HG02588 (cell line): ENCODE measurements around the gene TBC1D20.

ENCODE experiments used
- ATAC-seq: cut with Tn5 transposase; IDR thresholded peaks from one replicate; pipeline ENCODE4 v1.9.1; 2021; ENCODE audit warnings: mild to moderate bottlenecking, moderate library complexity; ENCODE audit not compliant: unreplicated experiment

The TBC1D20 gene

DNA sequence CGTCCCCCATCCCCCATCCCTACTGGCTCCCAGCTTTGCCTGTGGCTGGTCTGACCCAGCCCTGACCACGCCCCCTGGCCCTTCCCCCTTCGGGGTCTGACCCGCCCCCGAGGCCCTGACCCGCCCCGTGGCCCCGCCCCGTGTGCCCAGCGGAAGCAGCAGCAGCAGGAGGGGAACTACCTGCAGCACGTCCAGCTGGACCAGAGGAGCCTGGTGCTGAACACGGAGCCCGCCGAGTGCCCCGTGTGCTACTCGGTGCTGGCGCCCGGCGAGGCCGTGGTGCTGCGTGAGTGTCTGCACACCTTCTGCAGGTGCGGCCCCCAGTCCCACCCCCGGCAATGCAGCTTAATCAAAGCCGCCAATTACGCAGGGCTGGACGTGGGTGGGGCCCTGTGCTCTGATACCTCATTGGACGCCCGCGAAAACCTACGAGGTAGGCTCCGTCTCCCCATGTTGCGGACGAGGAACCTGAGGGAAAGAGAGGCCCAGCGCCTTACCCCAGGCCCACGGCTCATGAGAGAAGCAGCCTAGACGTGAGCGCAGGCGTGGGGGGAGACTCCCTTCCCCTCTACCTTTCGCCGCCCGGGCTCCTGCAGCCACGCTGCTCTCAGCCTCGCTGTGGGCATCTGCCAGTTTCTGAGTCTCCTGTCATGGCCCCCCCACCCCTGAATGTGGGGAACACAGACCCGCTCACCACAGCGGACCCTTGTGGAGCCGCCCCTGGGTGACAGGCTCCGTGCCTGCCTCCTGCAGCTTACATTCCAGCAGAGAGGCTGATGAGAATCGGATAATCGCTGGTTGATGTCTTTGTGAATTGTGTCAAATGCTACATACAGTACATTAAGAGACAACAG is 41.4 kb downstream of the TBC1D20 start:
- no peak for ATAC-seq

DNA sequence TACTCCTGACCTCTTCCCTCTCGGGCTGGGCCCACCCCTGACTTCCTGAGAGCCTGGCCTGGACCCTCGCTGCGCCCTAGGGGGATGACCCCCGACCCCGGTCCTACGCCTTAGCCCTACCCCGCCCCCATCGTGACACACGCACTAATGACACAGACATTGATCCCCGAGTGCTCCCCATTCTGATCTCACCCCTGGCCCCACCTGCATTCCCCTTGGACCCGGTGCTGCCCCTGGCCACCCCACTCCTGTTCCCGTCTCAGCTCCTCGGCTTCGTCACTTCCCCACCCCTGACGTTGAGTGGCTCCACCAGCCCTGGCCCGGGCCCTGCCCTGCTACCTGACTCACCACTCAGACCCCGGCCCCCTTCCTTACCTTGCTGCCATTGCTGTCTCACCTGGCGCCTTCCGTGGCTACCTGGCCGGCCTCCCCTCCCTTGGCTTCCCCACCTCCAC is 42.1 kb downstream of the TBC1D20 start:
- ATAC-seq: no peak

DNA sequence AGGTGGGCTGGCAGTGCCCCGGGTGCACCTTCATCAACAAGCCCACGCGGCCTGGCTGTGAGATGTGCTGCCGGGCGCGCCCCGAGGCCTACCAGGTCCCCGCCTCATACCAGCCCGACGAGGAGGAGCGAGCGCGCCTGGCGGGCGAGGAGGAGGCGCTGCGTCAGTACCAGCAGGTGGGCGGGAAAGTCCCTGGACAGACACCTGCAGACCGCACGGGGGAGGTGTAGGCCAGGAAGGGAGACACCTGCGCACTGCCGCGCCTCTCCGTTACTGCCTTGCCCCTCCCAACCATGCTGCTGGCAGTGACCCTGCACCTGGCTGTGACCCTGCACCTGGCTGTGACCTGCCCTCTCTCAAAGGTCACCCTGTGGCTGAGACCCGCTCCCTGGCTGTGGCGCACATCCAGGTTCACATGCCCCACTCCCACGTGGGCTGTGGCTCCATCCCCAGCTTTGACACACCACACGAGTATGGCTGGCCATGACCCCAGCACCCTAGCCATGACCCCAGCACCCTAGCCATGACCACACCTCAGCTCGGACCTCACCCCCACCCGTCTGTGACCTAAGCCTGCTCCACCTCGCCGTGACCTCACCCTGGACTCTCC is 42.7 kb downstream of the TBC1D20 start:
- ATAC-seq: no peak

DNA sequence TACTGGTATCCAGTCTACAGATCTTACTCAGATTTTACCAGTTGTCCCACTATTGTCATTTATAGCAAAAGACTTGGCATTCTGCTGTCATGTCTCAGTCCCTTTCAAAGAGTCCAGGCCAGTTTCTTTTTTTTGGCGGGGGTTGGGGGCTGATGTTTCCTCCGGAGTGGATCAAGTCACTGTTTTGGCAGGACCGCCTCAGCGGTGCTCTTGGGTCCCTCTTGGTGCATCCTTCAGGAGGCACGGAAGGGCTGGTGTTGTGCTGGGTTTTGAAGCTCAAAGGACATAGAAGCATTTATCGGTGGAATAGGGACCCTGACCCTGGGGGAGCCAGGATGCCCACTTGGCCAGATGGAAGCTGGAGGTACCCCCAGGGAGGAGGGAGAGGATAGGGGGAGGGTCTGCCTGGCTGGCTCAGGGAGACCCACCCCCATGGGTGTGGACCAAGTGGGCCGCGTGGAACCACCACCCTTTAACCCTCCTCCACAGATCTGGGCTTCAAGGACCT is 43.4 kb downstream of the TBC1D20 start:
- no peak for ATAC-seq

DNA sequence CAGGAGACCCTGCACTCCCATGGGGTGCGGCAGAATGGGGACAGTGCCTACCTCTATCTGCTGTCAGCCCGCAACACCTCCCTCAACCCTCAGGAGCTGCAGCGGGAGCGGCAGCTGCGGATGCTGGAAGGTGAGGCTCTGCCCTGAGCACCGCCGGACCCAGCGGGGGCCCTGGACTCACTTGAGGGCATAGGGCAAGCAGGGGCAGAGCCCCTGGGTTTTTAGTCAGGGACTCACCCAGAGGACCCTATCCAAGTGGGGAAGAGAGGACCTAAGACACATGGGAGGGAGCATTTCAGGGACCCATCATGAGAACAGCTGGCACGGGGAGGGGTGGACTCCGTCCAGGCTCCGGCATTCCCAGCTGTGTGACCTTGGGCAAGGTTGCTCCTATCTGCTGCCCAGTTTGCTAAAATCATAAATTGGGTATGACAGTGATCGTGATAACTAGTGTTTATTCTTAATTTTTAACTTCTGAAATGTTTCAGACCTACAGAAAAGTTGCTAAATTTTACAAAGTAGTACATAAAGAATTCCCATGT is 44.5 kb downstream of the TBC1D20 start:
- no peak for ATAC-seq

DNA sequence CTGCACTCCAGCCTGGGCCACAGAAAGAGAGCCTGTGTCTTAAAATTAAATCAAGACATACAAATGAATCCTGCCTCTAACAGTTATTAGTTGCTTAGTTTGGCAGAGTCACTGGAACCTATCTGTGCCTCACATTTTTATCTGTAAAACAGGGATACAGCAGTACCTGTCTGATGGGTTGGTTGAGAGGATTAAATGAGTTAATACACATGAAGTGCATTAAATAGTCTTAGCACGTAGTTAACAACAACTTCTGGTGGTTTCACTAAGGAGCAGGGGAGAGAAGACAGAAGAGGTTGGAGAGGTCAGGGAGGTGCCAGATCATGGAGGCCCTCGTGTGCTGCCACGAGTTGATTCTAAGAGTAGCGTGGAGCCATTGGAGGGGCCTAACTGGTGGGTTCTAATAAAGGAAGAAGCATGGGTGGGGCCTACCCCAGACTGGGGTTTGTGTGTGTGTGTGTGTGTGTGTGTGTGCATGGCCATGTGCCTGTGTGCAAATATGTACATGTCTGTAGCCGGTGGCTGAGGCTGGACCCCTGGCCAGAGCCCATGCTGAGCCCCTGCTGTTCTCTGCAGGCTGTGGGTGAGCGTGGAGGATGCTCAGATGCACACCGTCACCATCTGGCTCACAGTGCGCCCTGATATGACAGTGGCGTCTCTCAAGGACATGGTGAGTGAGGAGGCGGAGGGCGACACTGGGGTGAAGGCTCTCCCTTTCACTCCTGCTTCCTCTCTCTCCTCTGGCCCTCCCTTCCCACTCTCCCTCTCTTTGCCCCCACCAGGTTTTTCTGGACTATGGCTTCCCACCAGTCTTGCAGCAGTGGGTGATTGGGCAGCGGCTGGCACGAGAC is 45.2 kb downstream of the TBC1D20 start:
- no peak for ATAC-seq

DNA sequence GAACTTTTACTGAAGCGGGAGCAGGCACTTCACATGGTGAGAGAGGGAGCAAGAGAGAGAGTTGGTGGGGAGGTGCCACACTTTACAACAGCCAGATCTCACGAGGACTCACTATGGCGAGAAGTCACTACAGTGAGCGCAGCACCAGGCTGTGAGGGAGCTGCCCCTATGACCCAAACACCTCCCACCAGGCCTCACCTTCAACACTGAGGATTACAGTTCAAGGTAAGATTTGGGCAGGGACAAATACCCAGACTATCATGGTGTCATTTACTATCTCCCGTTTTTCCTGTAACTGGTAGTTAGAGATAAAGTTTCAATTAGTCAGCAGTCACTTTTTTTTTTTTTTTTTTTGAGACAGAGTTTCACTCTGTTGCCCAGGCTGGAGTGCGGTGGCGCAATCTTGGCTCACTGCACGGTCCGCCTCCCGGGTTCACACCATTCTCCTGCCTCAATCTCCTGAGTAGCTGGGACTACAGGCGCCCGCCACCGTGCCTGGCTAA is 46.5 kb downstream of the TBC1D20 start:
- no peak for ATAC-seq

DNA sequence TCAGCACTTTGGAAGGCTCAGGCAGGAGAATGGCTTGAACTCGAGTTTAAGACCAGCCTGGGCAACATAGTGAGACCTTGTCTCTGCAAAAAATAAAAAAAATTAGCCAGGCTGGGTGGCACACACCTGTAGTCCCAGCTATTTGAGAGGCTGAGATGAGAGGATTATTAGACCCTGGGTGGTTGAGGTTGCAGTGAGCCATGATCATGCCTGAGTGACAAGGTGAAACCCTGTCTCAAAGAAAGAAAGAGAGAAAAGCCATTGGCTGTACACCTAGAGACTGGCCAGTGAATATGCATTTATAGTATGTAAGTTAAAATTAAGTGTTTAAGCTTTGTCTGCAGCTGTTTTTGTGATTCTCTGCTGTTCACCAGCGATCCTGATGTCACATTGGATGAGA is 48.2 kb downstream of the TBC1D20 start:
- no peak for ATAC-seq

DNA sequence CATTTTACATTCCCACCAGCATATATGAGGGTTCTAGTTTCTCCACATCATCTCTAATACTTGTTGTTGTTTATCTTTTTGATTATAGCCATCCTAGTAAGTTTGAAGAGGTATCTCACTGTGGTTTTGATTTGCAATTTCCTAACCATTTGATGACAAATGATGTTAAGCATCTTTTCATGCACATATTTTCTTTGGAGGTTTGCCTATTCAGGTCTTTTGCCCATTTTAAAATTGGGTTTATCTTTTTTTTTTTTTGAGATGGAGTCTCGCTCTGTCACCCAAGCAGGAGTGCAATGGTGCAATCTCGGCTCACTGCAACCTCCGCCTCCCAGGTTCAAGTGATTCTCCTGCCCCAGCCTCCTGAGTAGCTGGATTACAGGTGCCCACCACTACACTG is 50.3 kb downstream of the TBC1D20 start:
- ATAC-seq: no peak

DNA sequence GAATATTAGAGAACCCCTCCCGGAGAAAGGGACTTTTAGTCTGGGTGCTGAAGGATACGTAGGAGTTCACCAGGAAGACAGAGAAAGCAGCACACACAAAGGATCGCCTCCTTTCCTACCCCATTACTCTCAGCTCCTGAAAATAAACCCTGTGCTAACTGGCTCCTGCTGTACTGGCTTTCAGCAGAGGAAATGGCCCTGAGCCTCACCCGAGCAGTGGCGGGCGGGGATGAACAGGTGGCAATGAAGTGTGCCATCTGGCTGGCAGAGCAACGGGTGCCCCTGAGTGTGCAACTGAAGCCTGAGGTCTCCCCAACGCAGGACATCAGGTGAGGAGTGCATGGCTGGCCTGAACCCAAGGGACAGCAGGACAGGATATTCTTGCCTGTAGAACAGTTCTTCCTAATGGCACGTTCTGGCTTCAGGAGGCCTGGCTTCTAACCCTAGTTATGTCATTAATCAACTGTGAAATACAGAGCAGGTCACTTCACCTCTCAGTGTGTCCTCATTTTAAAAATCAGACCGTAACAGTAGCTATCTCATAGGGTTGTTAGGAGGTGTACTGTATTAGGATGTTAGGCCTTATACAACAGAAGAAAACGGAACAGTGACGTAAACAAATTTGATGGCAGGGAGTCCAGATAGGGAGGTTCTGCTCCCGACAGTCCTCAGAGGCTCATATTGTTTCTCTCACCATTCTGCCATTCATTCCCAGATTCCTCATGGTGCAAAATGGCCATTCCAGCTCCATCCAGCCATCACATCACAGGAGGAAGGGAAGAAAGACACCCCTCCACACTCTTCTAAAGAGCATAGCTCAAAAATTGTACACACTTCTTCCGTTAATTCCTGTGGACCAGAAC is 52.4 kb downstream of the TBC1D20 start:
- ATAC-seq: no peak

DNA sequence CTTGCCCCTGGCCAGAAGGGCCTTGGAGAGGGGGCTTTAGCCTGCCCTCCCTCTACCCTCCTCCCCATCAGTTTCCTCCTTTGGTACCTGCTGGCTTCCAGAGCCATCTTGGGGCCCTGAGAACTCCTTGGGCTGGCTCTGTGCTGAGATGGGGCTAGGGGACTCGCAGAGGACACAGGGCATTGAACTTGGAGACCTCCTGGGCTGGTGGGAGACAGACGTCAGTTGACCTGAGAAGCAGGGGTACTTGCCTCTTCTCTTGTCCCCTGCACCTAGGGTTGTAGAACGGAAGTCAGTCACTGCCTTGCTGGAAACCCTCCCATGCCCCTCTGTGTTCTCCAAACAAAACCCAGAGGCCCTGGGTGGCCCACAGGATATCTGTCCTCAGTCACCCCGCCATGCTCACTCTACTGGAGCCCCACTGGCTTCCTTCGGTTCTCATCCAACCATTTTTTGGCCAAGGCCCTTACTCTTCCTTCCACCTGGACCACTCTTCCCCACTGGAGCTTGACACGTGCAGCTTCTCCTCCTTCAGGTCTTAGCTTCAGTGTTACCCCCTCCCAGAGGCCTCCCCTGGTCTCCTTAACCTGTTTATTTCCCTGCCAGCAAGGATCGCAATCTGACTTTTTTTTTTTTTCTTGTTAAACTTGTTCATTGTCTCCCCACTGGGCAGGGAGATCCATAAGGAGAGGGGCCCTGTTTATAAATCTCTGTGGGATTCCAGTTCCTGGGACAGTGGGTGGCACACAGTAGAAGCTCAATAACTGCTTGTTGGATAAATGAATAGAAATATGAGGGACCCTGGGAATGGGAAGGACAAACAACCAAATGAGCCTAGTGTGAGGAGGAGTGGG is 53.3 kb downstream of the TBC1D20 start:
- peak; percentile 15 for ATAC-seq

DNA sequence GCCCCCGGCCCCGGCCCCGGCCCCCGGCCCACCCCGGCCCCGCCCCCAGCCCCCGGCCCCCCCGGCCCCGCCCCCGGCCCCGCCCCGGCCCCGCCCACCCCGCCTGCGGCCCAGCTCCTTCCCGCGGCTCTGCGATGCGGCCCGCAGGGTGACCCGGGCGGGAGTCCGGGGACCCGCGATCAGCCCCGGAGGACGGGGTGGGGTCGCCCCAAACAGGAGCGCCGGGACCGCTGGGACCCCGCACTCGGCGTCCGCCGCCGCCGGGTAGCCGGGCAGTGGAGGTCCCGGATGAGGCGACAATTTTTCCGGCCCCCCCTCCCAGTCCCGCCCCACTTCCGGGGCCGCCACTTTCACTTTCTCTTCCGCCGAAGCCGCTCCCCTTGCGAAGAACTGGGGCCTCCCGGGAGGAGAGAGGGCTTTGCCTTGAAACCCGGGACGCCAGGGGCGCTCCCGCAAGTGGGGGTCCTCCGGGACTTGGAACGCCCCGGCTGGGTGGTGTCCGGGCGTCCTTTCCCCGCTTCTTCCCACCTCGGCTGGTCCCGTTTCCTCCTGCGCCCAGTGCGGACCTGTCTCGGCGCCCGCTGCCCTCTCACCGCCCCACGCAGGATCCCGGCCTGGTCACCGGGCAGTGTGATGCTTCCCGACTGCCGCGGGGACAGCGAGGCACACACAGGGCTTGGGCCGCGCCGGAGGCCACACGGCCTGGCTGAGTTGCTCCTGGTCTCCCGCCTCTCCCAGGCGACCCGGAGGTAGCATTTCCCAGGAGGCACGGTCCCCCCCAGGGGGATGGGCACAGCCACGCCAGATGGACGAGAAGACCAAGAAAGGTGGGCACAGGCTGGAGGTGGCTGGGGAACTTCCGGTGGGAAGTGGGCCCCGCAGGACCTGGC is 54.1 kb downstream of the TBC1D20 start, which contains the start of gene RBCK1:
TSS of gene RBCK1 (plus strand) at position 347 of the 890 bp plus-strand sequence. CDS start at position 806, 459 bp downstream.
- peak; percentile 54 for ATAC-seq

DNA sequence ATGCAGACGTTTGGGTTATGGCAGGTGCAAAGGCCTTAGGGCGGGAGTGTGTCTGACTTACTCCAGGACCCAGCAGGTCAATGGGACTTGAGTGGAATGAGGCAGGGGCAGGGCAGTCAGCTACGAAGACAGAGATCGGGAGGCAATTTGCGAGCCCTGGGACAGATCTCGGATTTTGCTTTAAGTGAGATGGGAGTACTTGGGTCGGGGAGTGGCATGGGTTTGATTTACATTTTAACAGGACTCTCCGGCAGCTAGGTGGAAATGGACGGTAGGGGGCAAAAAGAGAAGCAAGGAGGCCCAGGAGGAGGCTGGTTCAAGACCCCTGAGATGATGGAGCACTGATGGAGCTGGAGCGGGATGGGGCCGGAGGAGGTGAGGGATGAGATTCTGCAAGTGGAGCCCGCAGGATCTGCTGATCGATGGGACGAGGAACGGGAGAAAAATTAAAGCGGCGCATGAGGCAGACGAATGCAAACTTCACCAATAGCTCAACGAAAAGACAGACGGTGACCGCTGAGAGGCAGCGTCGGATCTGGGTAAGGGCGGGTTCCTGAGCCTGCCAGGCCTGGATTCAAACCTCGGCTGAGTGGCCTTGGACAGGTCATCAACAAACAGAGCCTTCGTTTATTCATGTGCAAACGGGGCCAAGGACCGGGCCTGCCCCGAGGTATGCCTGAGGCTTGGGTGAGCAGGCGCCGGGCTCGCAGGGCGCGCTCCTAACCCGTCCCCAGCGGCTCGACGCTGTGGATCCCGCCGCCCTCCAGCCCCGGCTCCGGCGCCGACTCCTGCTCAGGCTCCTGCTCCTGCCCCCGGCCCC is 55.0 kb downstream of the TBC1D20 start:
- ATAC-seq: peak; percentile 70

DNA sequence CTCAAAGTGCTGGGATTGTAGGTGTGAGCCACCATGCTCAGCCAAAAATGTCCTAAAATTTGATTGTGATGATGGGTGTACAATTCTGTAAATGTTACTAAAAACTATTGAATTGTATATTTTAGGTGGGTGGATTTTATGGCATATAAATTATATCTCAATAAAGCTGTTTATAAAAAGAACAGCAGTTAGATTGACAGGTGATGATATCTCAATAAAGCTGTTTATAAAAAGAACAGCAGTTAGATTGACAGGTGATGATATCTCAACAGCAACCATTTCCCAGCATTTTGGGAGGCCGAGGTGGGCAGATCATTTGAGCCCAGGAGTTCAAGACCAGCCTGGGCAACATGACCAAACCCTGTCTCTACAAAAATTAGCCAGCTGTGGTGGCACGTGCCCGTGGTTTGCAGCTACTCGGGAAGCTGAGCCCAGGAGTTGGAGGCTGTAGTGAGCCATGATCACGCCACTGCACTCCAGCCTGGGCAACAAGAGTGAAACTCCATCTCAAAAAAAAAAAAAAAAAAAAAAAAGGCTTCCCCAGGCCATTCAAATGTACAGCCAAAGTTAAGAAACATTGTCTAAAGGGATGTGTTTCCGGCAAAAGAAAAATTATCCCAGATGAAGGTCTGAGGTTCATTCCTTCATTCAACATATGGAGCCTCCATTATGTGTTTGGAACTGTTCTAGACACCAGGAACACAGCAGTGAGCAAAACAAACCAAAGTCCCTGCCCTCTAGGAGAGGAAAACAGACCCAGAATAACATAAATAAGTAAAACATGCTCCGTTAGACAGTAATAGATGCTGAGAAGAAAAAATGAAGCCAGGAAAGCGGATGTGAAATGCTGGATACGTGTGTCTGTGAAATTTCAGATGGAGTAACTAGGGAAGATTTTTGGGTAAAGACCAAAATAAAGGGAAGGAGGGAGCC is 55.9 kb downstream of the TBC1D20 start:
- no peak for ATAC-seq

DNA sequence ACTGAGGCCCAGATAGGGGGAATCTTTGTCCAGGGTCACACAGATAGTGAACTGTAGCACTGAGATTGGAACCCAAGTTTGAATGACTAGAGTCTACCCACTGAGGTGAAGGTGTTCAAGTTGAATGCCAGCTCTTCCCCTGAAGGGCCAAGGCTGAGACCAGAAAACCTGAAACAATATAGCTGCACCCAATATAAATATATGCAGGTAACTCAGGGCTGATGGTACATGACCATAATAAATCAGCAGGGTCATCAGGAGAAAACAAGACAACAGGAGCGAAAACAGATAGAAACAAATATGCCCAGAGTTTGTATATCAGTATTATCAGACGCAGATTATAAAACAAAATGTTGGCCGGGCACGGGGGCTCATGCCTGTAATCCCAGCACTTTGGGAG is 58.2 kb downstream of the TBC1D20 start:
- ATAC-seq: no peak

DNA sequence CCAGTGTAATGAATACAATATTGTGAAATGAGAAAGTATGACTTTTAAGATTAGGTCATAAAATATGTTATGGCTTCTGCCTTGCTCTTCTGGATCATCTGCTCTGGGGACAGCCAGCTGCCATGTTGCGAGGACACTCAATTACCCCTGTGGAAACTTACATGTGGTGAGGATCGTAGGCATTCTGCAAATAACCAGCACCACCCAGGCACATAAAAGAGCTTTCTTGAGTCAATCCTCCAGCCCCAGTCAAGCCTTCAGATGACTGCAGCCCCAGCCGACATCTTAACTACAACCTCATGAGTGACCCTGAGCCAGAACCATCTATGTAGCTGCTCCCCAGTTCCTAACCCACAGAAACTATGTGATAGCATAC is 58.8 kb downstream of the TBC1D20 start:
- ATAC-seq: no peak
